ENCODE results near the gene PSMG2.

DNA sequence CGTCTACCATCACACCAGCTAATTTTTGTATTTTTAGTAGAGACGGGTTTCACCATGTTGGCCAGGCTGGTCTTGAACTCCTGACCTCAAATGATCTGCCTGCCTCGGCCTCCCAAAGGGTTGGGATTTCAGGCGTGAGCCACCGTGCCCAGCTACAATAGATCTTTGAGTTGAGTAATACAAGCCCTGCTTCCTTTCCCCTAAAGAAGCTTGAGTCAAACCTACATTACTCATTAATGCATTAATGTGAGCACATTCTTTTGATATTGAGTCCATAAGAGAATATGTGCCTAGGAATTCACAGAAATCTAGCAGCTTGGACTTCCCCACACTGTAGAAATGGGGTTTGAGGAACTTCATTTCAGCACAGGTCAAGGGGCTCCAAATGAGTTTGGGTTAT, 39.6 kb downstream of the PSMG2 start:
- TF ChIP-seq POLR2A (IDR thresholded peaks at IDR 0.05) (no peak), CTCF (IDR thresholded peaks at IDR 0.05) (no peak)

All from breast epithelium (tissue), 3 donors.